K562 treated with DMSO at 1 percent for 4 hours (cell line): ENCODE measurements around the gene AQP10. TPM values are rescaled to one million over a fixed set of nuclear protein-coding genes. Genes with fewer than 3 reads are reported as not detected.

Experiments used
- total RNA-seq: library from RNA; unstranded; fragments of 300-600 nt; gene quantifications from 2 replicates; pipeline ENCODE4 v1.2.3, GENCODE V29; 2022; ENCODE audit not compliant: insufficient read depth

AQP10 gene
- 1.2 and 1.5 TPM in 2 replicates for total RNA-seq

DNA sequence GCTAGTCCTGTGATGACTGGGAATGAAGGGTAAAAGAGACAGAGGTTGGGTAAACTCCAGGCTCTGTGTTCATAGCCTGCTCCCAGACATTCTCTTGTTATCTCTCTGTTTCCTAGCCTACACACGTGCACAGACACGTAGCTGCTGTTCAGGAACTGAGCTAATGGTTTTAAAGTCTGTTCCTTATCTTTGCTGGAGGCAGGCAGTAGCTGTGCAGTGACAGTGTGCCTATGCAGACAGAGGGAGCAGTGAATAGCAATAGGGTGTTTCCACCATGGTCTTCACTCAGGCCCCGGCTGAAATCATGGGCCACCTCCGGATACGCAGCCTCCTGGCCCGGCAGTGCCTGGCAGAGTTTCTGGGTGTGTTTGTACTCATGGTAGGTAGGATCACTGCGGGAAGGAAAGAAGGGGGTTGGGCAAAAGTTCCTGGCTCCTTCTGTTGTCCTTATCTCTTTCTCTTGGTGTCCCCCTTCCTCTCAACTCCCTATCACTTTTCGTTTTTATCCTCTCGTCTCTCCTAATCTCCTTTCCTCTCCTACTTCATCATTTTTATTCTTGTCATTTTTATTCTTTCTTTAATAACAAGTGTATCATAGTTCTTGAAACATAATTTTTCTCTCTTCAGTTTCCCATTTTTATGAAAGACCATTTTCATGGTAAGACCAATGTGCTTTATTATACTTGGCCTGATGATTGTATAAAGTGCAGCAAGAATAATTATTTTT is at the start of gene AQP10:
Gene AQP10 (plus strand): TSS at position 212 of the 727 bp plus-strand sequence. CDS start 63 bp downstream, at position 275.

DNA sequence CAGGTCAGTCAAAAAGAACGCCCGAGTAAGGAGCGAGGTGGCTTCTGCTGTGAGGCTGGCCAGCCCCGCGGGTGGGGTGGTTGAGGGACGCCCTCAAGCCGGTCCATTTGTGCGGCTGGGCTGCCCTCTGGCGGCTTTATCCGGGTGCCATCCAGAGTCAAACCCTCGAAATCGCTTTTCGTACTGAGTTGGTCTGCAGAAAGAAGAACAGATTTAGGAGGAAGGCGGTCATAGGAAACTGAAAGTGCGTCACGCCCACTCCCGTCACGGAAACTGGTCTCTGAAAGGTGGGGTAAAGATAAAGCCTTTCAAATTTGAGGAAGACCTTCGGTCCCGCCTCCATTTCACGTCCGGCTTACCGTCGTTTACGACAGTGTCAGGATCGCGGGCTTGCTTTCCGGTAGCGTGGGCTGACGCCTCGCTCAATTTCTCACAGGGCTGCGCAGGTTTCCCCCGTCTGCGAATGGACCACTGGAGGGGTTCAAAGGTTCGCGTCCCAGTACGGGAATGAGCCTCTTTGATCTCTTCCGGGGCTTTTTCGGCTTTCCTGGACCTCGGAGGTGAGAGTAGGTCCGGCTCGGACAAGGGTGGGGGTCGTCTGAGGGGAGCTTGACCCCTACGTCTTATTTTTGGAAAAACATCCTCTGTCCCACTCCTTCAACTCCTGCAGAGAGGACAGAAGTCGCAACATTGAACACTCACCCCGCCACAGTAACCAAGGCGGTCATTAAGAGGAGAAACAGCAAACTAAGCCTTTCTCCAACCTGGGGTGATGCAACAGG is 48.5 kb upstream of the AQP10 start, which contains the start of gene HAX1:
Gene HAX1 (plus strand): TSS at position 413 of the 782 bp plus-strand sequence. CDS start 95 bp downstream, at position 508.

DNA sequence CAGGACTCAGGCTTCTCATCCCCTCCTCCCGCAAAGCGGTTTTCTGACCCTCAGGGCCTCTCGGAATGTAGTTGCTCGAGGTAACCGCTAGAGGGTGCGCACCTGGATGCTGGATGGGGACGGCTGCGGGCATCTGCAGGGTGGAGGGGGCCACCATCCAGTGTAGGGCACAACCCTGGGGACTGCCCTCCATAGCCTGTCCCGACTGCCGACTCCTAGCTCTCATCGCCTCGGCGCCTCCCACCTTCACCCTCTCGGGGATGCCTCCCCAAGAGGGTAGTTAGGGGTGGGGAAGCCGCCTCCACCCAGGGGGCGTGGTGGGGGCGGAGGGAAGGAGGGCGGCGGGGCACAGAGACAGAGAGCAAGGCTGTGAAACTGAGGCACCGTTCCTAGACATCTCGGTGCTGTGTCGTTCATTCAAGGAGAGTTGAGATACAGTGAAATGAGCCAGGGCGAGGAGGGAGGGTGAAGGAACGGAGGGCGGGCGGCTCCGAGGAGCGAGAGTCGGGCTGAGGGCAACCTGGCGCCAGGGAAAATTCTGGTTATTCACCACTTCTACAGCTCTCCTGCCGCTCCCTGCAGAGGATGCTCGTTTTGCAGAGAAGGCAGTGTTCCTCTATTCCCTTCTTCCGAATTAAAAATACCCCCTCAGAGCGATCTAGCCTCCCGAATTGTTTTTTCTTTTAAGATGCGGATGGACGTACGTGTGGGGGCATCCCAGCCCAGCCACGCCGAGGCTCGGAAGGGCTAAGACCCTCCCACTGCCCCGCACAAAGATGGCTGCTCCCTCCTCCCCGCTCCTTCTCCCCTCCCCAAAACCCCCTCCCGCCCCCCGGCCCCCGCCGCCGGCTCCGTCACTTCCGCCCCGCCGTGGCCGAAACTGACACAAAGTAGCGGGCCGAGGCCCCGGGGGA is 4.0 kb downstream of the AQP10 start, which contains the start of gene ATP8B2:
Gene ATP8B2 (plus strand): TSS at position 857 of the 914 bp plus-strand sequence. CDS start 2,617 bp downstream, outside the sequence.

Other genes with a start within 250 kb of the AQP10 start
- gene NUP210L, start 166.0 kb upstream of the AQP10 start, total RNA-seq, result not detected in 2 replicates
- gene TPM3, start 129.0 kb upstream of the AQP10 start, total RNA-seq, result 329 and 336 TPM in 2 replicates
- not detected in 2 replicates for gene CFAP141, start 114.8 kb upstream of the AQP10 start, total RNA-seq
- 99.0 and 111 TPM in 2 replicates for gene UBAP2L, start 100.1 kb upstream of the AQP10 start, total RNA-seq
- gene HAX1, start 48.5 kb upstream of the AQP10 start, total RNA-seq, result 197 and 249 TPM in 2 replicates
- gene ATP8B2, start 4.4 kb downstream of the AQP10 start, total RNA-seq, result 16.6 and 22.7 TPM in 2 replicates
- 0.63 and 0.68 TPM in 2 replicates for gene IL6R, start 84.2 kb downstream of the AQP10 start, total RNA-seq
- not detected in 2 replicates for gene TDRD10, start 181.1 kb downstream of the AQP10 start, total RNA-seq
- gene SHE, start 181.3 kb downstream of the AQP10 start, total RNA-seq, result not detected in 2 replicates
- 38.9 and 86.9 TPM in 2 replicates for gene UBE2Q1, start 237.6 kb downstream of the AQP10 start, total RNA-seq
- not detected in 2 replicates for gene CHRNB2, start 246.7 kb downstream of the AQP10 start, total RNA-seq